ENCODE measurements around the gene IQCE.
"Not testable (repeated sequence)": the region's sequence is repeated elsewhere in the genome, so short reads cannot be mapped to it uniquely, and the experiment has no call there.

Gene IQCE

DNA sequence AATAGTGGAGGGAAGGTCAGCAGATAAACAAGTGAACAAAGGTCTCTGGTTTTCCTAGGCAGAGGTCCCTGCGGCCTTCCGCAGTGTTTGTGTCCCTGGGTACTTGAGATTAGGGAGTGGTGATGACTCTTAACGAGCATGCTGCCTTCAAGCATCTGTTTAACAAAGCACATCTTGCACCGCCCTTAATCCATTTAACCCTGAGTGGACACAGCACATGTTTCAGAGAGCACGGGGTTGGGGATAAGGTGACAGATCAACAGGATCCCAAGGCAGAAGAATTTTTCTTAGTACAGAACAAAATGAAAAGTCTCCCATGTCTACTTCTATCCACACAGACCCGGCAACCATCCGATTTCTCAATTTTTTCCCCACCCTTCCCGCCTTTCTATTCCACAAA, 25.2 kb upstream of the IQCE start:
- not testable (repeated sequence) for DNase-seq

DNA sequence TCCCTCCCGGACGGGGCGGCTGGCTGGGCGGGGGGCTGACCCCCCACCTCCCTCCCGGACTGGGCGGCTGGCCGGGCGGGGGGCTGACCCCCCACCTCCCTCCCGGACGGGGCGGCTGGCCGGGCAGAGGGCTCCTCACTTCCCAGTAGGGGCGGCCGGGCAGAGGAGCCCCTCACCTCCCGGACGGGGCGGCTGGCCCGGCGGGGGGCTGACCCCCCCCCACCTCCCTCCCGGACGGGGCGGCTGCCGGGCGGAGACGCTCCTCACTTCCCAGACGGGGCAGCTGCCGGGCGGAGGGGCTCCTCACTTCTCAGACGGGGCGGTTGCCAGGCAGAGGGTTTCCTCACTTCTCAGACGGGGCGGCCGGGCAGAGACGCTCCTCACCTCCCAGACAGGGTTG, 24.6 kb upstream of the IQCE start:
- DNase-seq: not testable (repeated sequence)

DNA sequence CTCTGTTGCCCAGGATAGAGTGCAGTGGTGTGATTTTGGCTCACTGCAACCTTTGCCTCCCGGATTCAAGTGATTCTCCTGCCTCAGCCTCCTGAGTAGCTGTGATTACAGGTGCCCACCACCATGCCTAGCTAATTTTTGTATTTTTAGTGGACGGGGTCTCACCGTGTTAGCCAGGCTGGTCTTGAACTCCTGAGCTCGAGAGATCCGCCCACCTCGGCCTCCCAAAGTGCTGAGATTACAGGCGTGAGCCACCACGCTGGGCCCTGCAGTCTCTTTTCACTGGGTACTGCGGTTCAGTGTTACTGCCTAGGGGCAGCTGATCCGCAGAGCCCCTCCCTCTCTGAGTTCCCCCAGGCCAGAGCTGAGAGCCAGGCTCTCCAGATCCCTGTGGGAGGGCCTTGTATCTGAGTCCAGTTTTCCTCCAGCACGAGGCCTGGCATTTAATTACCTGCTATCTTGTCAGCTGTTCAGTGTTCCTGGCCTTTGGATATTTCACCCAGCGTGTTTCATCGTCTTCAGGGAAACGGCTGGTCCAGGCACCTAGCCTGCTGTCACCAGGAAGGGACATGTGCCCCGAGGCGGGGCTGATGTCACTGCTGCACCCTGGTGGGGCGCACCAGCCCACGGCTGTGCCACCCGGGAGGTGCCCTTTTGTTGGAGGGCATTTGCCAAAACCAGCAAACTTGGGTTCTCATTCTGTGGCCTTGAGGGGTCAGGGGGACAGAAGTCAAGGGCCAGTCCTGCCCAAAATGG, 22.7 kb upstream of the IQCE start:
- not testable (repeated sequence) for DNase-seq

DNA sequence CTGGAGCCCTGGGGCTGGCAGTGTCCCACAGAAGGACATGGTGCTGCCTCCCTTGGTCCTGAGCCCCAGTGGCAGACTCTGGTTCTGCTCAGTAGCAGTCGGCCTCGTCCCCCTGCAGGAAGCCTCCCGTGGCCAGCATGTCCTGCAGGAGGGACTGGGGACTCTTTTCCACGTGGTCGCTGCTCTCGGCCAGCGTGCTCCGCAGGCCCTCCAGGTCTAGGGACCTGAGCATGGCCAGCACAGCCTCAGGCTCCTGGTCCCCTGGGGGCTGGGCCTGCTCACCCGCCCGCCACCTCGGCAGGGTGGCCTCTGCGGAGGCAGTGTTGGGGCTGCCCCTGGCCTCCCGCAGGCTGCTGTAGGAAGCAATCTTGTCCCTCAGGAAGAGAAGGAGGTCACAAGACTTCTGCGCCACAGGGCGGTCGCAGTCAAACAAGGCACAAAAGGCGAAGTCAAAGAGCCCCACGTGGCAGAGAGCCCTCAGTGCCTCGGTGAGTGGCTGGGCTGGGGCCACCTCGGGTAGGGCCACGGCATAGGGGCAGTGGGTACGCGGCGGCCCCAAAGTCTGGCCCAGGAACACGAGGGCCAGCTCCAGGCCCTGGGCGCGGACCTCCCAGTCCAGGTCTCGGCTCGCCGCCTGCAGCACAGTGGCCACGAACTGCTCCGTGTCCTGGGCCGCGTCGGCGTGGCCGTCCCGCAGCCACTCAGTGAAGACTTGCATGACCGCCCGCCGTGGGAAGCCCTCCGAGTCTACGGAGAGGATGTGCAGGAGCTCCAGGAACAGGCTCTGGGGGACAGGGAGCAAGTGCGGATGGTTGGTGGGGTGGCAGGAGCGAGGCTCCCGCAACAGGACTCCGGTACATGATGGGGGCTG, 20.6 kb upstream of the IQCE start:
- DNase-seq: no peak

DNA sequence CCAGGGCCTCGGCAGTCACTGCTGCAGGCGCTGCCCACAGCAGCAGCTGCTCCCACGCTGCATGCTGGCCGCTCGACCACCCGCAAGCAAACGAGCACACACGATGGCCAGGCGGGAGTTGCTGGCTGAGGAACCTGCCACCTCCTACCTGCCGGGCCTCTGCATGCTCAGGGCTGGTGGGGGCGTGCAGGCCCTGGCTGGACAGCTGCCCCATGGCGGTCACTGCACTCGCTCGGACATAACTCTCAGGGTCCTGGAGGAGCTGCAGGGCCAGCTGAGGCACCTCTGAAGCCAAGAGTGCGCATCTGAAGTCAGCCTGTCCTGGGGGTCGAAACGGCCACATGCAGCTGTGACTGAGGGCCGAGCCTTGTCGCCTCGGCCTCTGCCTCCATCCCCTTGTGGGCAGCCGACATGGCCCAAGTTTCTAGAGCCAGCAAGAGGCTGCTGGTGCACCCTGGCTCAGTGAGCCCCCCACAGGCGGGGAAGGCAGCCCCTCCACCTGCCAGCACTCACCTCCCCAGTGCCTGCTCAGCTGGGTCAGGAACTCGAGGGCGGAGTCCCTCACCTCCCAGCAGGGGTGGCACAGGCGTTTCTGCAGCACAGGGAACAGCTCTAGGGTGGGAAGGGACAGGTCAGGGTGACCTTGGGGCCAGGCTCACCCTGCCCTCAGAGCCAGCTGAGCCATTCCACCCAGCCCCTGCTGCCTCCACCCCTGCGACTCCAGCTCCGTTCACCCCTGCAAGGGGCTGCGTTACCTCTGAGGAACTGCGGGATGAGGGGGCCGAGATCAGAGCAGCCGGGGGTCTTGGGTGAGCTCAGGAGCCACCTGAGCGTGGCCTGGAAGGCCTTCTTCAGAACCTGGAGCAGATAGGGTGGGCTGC, 19.5 kb upstream of the IQCE start:
- DNase-seq: no peak

DNA sequence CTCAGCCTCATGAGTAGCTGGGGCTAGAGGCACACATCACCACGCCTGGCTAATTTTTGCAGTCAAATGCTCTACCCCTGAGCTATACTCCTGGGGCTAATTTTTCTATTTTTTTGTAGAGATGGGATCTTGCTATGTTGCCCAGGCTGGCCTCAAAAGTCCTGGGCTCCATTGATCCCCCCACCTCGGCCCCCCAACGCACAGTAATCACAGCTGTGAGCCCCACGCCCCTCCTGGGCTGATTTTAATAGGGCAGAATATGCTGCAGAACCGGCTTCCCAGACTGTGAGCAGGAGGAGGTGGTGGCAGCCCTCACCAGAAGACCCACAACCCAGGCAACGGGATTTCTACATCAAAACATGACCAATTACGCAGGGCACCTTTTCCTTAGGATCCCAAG, 18.6 kb upstream of the IQCE start:
- DNase-seq: no peak

DNA sequence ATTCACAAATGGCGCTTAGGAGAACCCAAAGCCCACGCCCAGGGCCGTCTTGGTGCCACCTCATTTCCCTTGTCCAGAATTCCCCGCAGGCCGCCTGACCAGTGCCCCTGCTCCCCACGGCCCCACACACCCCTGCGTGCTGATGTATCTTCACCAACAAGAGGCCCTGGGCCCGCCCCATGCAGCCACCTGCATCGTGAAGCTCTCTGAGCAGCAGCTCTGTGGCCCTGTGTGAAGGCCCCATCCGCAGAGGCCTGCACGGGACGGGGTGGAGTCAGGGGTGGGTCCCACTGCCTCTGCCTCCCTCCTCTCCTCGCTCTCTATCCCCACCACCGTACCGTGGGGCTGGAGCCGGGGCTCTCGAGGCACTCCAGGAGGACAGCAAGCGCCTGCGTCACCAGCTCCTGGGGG, 18.1 kb upstream of the IQCE start:
- DNase-seq: no peak

DNA sequence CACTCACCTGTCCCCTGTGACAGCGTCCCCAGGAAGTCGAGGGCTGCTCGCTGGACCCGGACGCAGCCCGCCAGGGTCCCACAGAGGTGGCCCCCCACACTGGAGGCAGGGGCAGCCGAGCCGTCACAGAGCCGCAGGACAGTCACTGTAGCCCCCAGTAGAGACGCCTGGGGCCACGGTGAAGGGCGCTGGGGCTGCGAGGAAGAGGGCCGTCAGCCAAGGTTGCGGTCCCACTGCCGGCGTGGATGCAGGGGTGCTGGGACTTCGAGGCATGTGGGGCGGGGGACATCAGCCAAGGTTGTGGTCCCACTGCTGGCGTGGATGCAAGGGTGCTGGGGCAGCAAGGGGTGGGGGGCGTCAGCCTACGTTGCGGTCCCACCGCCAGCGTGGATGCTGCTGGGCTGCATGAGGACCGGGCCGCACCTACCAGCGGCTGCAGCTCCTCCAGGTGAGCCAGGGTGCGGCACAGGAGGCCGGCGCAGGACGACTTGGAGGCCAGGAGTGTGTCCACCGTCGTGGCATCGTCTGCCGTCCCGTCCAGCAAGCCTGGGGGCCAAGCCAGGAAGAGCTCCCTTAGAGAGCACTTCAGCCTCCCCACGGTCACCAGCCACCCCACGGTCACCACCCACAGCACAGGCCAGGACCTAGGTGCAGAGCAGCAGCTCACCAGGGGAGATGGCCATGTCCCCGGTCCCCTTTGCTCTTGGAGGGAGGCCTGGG, 17.3 kb upstream of the IQCE start:
- no peak for DNase-seq

DNA sequence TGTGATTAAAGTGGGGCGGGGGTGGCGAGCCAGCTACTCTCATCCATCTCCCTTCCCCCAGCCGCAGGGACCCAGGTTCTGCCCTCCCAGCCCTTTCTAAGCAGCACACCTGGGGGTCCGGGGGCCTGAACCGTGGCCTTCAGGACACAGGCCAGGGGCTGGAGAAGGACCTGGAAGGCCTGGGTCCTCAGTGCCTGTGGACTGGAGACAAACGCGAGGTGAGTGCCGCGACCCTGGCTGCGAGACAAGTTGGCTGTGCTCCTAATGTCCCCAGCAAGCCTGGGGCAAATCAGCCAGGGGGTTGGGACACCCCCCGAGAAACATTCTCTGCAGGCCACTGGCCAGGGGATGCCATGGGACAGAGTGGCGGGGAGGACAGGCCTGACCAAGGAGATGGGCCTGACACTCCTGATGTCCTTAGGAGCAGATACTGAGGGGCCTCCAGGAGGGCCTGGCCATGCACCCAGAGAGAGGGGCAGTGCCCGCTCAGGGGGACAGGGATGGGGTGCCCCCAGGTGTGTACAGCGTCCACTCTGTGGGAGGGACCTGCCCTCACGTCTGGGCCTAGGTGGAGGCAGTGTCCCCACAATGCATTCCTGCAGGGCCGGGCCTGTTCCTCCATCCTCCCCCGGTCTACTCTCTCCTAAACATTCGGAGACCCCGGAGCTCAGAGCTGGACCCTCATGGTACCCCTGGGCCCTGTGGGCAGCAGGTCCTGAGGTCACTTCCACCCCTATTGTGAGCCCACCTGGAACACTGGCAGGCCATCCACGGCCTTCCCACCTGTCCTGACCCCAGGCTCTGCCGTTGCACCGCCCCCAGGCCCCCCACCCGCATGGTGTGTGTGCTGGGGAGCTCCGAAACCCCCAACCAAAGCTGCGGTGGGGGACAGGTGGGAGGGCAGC, 16.5 kb upstream of the IQCE start:
- no peak for DNase-seq

DNA sequence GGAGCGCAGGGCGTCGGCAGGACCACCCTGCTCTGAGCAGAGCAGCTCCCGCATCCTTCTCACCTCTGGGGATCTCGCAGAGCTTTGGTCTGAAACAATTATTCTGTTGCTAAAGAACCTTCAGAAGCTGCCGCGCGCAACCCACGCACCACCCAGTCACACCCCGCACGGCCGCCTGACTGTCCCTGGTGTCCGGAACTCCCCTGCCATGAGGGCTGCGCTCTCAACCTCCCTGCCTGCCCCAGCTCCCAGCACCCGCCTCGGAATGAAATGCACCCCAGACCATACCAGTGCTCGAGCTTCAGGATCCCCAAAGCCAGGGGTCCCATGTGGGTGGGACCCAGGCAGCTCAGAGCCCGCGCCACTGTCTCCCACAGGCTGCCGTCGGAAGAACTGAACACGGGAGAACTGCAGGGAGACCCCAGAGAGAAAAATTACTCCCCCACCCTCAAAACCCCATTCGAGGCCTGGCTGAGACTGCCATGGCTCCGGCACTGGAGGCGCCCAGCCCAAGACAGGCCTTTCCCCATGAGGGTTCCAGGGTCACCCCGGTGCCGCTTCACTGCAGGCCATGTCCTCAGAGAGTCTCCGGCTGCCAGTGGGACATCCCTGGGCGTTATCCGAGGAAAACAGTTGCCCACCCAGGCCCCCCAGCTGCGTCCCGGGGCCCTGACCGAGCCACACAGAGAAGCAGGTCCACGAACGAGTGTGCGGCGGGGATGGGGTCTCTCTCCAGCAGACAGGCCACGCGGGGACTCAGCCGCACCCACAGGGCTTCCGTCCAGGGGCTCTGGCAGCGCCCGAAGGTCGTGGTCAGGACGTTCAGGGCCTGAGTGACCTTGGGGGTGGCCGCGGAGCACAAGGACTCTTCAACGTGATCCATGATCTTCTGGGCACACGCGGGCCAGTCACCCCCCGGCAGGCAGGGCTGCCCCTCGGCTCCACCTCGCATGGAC, 15.6 kb upstream of the IQCE start:
- DNase-seq: no peak

DNA sequence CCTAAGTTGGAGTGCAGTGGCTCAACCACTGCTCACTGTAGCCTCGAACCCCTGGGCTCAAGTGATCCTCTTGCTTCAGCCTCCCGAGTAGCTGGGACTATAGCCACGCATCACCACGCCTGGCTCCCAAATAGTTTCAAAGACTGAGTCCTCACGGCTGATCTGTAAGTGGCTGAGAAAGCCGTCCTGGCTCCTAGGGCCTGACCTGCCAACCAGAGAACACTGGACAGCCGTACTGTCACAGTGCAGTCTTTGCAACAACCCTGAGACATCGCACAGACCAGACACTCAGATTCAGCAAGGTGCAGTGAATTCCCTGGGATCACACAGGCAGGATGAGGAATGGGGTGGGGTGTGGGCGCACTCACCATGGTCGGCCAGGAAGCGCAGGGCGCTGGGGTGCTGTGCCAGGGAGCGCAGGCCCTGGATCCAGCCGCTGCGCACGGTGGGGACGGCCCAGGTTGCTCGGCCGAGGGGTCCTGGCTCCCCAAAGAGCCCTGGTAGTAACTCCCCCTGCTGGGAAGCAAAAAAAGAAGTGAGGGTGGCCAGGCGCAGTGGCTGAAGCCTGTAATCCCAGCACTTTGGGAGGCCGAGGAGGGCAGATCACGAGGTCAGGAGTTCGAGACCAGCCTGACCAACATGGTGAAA, 14.1 kb upstream of the IQCE start:
- DNase-seq: no peak

DNA sequence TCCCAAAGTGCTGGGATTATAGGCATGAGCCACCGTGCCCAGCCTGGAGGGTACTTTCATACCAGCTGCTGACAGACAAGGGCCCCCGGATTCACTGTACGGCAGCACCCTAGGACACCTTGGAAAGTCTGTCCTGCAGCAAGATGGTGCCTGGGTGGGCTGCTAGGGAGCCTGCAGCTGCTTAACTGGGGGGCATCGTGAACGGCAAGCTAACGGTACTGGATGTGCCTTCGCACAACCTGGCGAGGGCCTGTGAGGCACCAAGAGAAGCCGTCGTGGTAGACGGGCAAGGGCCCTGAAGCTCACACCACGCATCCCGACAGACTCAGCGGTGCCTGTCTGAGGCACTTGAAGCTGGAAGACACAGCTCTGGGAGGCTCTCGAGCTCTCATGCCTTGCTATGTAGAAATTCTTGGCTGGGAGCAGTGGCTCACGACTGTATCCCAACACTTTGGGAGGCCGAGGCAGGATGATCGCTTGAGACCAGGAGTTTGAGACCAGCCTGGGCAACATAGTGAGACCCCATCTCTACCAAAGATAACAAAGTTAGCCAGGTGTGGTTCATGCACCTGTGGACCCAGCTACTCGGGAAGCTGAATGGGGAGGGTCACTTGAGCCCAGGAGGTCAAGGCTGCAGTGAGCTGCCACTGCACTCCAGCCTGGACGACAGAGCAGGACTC, 12.9 kb upstream of the IQCE start:
- no peak for DNase-seq

DNA sequence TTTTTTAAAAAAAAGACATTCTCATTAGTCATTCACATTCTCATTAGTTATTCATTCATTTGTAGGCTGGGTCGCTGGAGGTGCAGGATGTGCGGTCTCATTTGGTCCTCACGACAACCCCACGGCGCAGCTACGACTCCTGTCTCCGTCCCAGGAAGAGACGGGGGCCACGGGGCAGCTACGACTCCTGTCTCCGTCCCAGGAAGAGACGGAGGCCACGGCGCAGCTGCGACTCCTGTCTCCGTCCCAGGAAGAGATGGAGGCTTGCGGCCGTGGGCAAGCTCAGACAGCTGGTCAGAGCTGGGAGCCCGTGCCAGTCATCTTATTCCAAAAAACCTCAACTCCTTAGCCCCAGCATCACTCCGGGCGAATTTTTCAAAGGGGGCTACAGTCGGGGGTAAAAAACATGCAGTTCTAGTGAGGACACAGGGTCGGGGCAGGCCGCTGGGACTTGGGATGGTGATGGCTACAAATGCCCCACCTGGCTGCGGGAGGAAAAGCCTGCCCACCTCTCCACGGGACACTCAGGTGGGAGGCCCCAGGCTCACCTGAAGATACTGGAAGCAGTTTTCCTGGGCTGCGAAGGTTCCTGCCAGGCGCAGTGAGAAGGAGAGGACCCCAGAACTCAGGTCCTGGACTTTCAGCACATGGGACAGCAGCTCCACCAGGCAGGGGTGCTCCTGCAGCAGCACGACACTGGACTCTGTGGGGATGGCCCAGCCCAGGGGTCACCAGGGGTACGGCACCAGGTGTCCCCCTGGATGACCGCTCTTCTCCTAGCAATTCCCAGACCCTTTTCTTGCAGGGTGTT, 11.8 kb upstream of the IQCE start:
- no peak for DNase-seq

DNA sequence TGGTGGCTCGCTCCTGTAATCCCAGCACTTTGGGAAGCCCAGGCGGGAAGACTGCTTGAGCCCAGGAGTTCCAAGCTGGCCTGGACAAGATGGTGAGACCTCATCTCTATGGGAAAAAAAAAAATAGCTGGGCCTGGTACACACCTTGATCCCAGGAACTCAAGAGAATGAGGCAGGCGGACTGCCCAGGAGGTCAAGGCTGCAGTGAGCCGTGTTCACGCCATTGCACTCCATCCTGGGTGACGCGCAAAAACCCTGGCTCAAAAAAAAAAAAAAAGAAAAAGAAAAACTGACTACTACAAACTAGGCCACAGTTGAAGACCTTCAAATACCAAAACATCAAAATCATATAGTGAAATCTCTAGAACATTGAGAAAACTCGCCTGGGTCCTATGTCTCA, 7.4 kb upstream of the IQCE start:
- no peak for DNase-seq

DNA sequence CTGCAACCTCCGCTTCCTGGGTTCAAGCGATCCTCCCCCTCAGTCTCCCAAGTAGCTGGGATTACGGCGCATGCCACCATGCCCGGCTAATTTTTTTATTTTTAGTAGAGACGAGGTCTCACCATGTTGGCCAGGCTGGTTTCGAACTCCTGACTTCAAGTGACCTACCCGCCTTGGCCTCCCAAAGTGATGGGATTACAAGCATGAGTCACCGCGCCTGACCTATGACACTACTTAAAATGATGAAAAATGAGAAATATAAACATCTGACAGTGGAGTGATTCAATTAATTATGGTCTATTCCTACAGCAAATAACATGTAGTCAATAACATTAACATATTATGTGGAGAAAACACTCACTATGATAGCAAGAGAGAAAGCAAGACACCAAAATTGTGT, 5.7 kb upstream of the IQCE start:
- DNase-seq: no peak

DNA sequence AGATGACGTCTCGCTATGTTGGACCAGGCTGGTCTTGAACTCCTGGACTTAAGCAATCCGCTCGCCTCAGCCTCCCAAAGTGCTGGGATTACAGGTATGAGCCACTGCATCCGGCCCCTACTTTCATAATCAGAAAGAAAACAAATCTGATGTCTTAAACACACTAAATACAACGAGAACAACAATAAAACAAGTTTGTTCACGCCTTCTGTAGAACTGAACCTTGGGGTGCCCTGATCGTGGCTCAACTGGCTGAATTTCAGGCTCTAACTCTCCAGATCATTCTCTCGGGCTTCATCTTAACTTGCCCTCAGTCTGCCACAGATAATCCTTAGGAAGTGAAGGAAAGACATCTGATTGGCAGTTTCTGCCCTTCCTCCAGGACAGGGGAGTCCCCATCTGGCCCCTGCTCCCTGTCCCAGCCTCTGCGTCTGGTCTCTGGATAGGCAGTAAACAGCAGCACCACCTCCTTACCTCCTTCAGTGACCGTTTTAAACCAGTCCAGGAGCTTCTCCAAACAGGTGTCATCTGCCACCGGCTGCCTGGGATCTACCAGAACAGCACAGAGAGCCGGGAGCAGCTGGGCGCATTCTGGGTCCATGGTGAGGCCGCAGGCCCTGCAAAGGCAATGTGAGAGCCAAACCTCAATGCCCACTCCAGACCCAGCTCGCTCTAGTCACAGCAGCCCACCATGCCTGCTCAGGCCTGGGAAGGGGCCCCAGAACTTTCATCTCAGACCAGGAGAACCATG, 4.8 kb upstream of the IQCE start:
- no peak for DNase-seq

DNA sequence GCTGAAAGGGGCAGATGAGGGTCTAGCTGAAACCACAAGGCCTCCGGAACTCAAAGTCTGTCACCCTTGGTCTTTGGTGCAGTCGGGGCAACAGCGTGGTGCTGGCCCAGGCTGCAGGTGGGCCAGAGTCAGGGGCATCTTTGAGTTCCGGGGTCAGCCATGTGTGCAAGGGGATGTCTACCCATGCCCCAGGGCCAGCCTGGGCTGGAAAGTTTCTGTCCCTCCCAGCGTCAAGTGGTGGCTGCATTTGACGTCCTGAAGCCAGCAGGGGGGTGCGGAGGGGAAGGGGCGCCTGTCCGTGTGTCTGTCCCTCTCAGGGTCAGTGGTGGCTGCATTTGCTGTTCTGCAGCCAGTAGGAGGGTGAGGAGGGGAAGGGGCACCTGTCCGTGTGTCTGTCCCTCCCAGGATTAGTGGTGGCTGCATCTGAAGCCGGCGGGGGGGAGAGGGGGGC, 4.1 kb upstream of the IQCE start:
- DNase-seq: no peak
